DMS 273 (cell line): Measurements from ENCODE around the gene BTF3L4.

Experiments used
- DNase-seq: peaks from one replicate; lab custom pipeline; 2025; ENCODE audit not compliant: unreplicated experiment; lab: John Stamatoyannopoulos, UW

BTF3L4 gene

DNA sequence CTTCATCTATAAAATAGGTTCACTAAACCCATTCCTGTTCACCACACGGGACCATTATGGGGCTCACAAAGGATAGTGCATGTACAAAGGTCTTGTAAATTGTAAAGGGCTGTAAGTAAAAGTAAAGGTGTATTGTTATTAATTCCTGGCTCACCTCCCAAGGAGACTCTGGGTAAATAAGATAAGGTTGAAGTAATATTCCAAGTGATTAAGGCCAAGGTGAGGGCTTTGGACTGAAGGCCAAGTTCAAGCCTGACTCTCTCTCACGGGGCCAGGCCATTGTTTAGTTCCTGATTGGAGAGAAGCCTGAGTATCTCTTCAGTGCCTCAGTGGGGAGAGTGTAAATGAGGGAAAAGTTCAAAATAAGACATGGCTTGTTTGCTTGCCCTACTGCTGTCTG, 66.3 kb downstream of the BTF3L4 start:
- DNase-seq = no peak

DNA sequence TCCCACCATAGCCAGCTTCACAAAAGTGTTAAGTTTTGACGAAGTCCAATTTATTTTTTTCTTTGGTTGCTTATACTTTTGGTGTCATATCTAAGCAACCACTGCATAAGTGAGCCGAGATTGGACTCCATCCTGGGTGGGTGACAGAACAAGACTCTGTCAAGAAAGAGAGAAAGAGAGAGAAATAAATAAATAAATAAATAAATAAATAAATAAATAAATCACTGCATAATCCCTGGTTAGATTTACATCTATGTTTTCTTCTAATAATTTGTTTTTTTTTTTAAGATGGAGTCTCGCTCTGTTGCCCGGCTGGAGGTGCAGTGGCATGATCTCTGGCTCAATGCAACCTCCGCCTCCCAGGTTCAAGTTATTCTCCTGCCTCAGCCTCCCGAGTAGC, 67.5 kb downstream of the BTF3L4 start:
- no peak for DNase-seq

DNA sequence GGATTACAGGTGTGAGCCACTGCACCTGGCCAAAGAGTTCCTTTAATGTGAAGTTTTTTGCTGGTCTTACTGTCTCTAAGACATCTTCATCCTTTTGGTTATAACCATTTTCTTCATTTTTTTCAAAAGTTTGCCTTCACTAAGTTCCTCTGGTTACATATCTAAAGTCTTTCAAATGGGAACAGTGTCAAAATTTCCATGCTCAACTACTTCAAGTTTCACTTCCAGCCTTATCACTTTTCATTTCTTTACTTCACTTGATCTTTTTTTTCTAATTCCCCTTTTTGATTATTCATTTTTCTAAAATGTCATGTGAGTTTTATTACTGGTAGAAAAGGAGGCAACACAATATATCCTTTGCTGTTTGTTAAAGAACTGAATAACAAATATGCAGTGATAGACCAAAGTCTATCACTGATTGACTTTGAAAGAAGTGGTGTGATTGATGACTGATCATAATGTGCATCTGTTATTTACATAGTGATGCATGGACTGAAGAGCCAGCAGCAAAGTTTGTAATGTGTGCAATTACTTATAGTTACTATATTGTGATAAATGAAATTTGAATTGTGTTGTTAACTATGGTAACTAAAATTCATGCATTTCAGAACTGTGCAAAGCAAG, 69.8 kb downstream of the BTF3L4 start:
- DNase-seq = no peak

DNA sequence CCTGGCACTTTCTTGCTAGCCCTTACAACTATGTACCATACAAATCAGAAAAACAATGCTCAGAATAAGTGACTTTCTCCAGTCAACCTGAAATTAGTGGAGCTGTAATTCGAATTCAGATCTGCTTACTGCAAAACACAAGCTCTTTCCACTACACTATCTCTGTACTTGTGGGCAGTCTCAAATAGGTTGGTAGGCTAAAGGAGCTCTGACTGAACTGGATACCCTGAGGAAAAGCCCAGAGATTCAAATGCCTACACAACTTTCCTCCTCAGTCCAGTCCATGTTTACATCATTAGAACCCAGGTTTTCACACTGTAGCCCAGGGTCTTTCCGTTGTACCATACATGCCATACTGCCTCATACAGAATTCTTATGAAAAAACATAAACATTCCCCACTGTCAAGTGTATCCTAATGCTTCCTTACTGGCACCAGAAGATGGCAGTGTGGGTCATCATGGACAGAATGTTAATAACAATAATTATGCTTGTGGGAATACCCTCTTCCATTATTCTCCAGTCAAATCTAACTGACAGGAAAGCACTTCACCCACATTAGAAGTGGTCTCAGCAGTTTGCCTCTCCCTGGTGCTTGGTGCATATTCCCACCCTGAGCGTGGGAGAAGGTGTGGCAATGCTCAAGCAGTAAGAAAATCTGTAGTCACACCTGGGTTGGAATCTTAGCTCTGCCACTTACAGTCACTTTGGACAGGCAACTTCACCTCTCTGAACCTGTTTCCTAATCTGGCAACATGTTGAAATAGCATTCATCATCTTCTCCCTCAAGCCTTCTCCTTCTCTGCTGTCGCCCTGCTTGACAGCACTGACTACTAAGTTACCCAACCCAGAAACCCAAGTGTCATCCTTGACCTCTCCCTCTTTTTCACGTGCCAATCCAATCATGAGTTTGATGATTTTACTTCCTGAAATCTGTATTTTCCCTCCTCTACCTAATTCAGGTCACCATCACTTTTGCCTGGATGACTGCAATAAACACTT, 71.4 kb downstream of the BTF3L4 start:
- peak; percentile 72 for DNase-seq

DNA sequence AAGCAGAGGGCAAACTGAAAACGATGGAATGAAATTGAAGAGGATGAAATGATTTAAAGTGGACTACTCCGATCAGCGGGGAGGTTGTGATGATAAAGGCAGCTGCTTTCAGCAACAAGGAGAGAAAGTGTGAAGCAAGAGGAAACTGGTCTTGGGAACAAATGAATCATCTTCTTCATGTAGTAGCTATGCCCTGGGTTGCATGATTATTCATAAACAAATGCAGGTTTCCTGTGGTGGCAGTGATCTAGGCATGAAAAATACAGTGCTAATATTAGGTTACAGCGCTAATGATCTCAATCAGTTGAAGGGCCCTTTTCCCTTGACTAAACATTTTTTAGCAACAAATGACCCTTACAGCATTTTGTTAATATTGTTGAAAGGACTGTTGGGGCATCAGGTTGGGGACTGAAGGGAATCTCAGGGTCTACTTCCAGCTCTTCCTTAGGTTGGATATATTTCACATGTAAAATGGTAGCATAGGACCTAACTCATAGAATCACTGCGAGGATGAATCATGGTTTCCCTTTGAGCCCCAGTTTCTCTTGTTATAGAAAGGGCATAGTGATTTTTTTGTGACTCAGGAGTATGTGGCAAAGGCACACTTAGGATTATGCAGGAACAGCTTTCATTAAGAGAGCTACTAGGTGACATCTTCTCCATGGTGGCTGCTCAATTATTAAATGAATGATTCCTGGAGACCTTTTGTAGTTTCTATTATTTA, 83.9 kb downstream of the BTF3L4 start:
- no peak for DNase-seq
